Naive thymus-derived CD4-positive, alpha-beta T cell (primary cell): ENCODE results near the gene SLC6A6. TPM values are rescaled to one million over a fixed set of nuclear protein-coding genes. Genes with fewer than 3 reads are reported as not detected.
A peak's percentile ranks its signal among the peaks of the same experiment; 100 is the strongest.
"Not testable (repeated sequence)": the region's sequence is repeated elsewhere in the genome, so short reads cannot be mapped to it uniquely, and the experiment has no call there.

Experiments
- ATAC-seq: fragments of 150-1000 bp; cut with Tn5 transposase; 2 replicates; pipeline ENCODE4 v1.10.0; 2021; ENCODE audit warnings: mild to moderate bottlenecking, moderate library complexity
- CTCF ChIA-PET: fragments of 350-600 bp; sonication (Branson Sonifier 250); formaldehyde crosslinking; loops from one replicate; lab custom pipeline; 2021; ENCODE audit warnings: antibody characterized with exemption; lab: Charles Lee
- POLR2A ChIA-PET: fragments of 350-600 bp; sonication (Branson Sonifier 250); formaldehyde crosslinking; loops from one replicate; lab custom pipeline; 2021; ENCODE audit warnings: antibody characterized with exemption, inconsistent platforms; lab: Charles Lee
- DNase-seq, 9 donors: peaks; one replicate each; pipeline versions ENCODE4 v3.0.0 to v3.0.0-alpha.2; 2020 to 2022; ENCODE audit warnings: mixed read lengths in 1 of 9
- H3K27ac ChIP-seq: one replicate; pipeline ENCODE4 v1.7.0; 2013; ENCODE audit warnings: mild to moderate bottlenecking, low read depth, low read length, moderate library complexity
- H3K27me3 ChIP-seq, 2 donors: one replicate each; pipeline ENCODE4 v1.7.0; 2013; ENCODE audit warnings: low read length in 2 of 2, mild to moderate bottlenecking in 2 of 2, moderate library complexity in 2 of 2; ENCODE audit not compliant: control insufficient read depth in 2 of 2, insufficient read depth in 2 of 2
- H3K36me3 ChIP-seq, 3 experiments: 1 replicate in 2 of 3; 2 replicates in 1 of 3; pipeline ENCODE4 v1.7.0; 2013; ENCODE audit warnings: low read length in 3 of 3, mild to moderate bottlenecking in 3 of 3, moderate library complexity in 1 of 3; ENCODE audit not compliant: insufficient read depth in 3 of 3, control insufficient read depth in 2 of 3
- H3K4me1 ChIP-seq, 2 donors: one replicate each; pipeline ENCODE4 v1.7.0; 2013; ENCODE audit warnings: low read length in 2 of 2, mild to moderate bottlenecking in 2 of 2, moderate library complexity in 1 of 2; ENCODE audit not compliant: control insufficient read depth in 2 of 2, insufficient read depth in 2 of 2
- H3K4me3 ChIP-seq: 2 replicates; pipeline ENCODE4 v1.7.0; 2013; ENCODE audit warnings: mild to moderate bottlenecking, low read length
- H3K9me3 ChIP-seq, 3 experiments: 1 replicate in 2 of 3; 2 replicates in 1 of 3; pipeline ENCODE4 v1.7.0; 2013; ENCODE audit warnings: low read length in 3 of 3; ENCODE audit not compliant: control insufficient read depth in 2 of 3
- H3K27ac Mint-ChIP-seq, 9 donors: one replicate each; pipeline ENCODE4 v1.8.0; 2020 to 2022; ENCODE audit warnings: mixed read lengths in 9 of 9, mild to moderate bottlenecking in 8 of 9, moderate library complexity in 5 of 9, inconsistent platforms in 2 of 9
- H3K27me3 Mint-ChIP-seq, 5 donors: one replicate each; pipeline ENCODE4 v1.8.0; 2021 to 2022; ENCODE audit warnings: mixed read lengths in 5 of 5, mild to moderate bottlenecking in 1 of 5
- H3K36me3 Mint-ChIP-seq, 5 donors: one replicate each; pipeline ENCODE4 v1.8.0; 2020 to 2022; ENCODE audit warnings: mixed read lengths in 5 of 5, mild to moderate bottlenecking in 3 of 5, inconsistent platforms in 1 of 5
- H3K4me1 Mint-ChIP-seq, 7 donors: one replicate each; pipeline ENCODE4 v1.8.0; 2020 to 2022; ENCODE audit warnings: mixed read lengths in 7 of 7, mild to moderate bottlenecking in 3 of 7, inconsistent platforms in 1 of 7
- H3K4me3 Mint-ChIP-seq, 10 donors: one replicate each; pipeline ENCODE4 v1.8.0; 2020 to 2022; ENCODE audit warnings: mild to moderate bottlenecking in 10 of 10, mixed read lengths in 10 of 10, moderate library complexity in 6 of 10, inconsistent platforms in 2 of 10
- H3K9me3 Mint-ChIP-seq, 11 donors: one replicate each; pipeline ENCODE4 v1.8.0; 2020 to 2022; ENCODE audit warnings: mixed read lengths in 11 of 11, mild to moderate bottlenecking in 4 of 11, inconsistent platforms in 1 of 11, moderate library complexity in 1 of 11
- intact Hi-C, 2 donors: fragments of 100-400 bp; cut with micrococcal nuclease; formaldehyde crosslinking; loops; one replicate each; pipeline ENCODE4 v1.15.1; 2023
- polyA plus RNA-seq, 2 donors: library from polyadenylated mRNA; unstranded; fragments of 300-500 nt; fragmentation: Illumina TruSeq; gene quantifications; one replicate each; pipeline ENCODE4 v1.2.3, GENCODE V29; 2021
- total RNA-seq, 6 experiments: library from RNA in 5 of 6; stranded (reverse) in 5 of 6; gene quantifications; 1 replicate in 5 of 6; 2 replicates in 1 of 6; pipeline ENCODE4 v1.2.3 and lab custom pipeline; 2021 to 2026

Gene SLC6A6
- total and polyA plus RNA-seq, 7 experiments from 2014 or later = 3.0 to 87.5 (median 35.2) TPM

GRCh38 chr3:14434126-14434497 is 31.7 kb downstream of the SLC6A6 start:
- Histone ChIP-seq H3K27ac (no peak overlapping the region), H3K4me1 (peaks cover 42 to 62% of the 10 kb centered on the region in 2 donors), H3K27me3 (no peaks in the 10 kb centered on the region), H3K9me3 (no peaks in the 10 kb centered on the region), H3K36me3 (no peaks in the 10 kb centered on the region), H3K4me3 (no peak overlapping the region)
- Mint-ChIP-seq H3K4me1 (peaks cover 45 to 71% (median 62%) of the 10 kb centered on the region in 7 donors), H3K27me3 (no peaks in the 10 kb centered on the region), H3K36me3 (peaks cover 0 to 2% (median 0%) of the 10 kb centered on the region in 5 donors), H3K9me3 (peaks cover 0 to 3% (median 0%) of the 10 kb centered on the region in 11 donors), H3K4me3 (peak overlapping the region in 3 of 10 donors; percentile 39 to 63 (median 47)), H3K27ac (peak overlapping the region; percentile 54 to 99 (median 73))
- CTCF ChIA-PET = interaction anchor here (0.6 to 1.2 kb wide), 3 partner anchors 28 to 34 kb away, joined by 3 to 6 read pairs (median 4); partner anchors contain the start of gene SLC6A6
- intact Hi-C loops = loop anchor here (5.0 to 10.0 kb wide), 2 partner anchors 539 to 1422 kb away; no protein-coding TSS in a partner anchor
- ATAC-seq (no peak), DNase-seq (no peak)
- POLR2A ChIA-PET = interaction anchor here (3.0 kb wide), 1 partner anchor 32 kb away, joined by 23 read pairs; the partner anchor contains the start of gene SLC6A6

GRCh38 chr3:14434498-14435151 is 32.2 kb downstream of the SLC6A6 start:
- Mint-ChIP-seq H3K9me3 (peaks cover 0 to 3% (median 0%) of the 10 kb centered on the region in 11 donors), H3K4me3 (peak overlapping the region in 3 of 10 donors; percentile 39 to 63 (median 44)), H3K27me3 (no peaks in the 10 kb centered on the region), H3K36me3 (peaks cover 0 to 2% (median 0%) of the 10 kb centered on the region in 5 donors), H3K27ac (peak overlapping the region; percentile 33 to 99 (median 71)), H3K4me1 (peaks cover 45 to 70% (median 62%) of the 10 kb centered on the region in 7 donors)
- DNase-seq = no peak
- H3K27me3 ChIP-seq = no peaks in the 10 kb centered on the region
- POLR2A ChIA-PET = no interaction called here
- CTCF ChIA-PET = interaction anchor here (0.7 kb wide), 1 partner anchor 28 kb away, joined by 3 read pairs; no protein-coding TSS in a partner anchor
- no peaks in the 10 kb centered on the region for H3K9me3 ChIP-seq
- no peak overlapping the region for H3K4me3 ChIP-seq
- no peak overlapping the region for H3K27ac ChIP-seq
- intact Hi-C loops = loop anchor here (5.0 to 10.0 kb wide), 2 partner anchors 540 to 1422 kb away; no protein-coding TSS in a partner anchor
- H3K4me1 ChIP-seq = peaks cover 37 to 57% of the 10 kb centered on the region in 2 donors
- no peak for ATAC-seq
- no peaks in the 10 kb centered on the region for H3K36me3 ChIP-seq

- Histone ChIP-seq H3K4me3 (no peak overlapping the region), H3K36me3 (no peaks in the 10 kb centered on the region), H3K9me3 (no peaks in the 10 kb centered on the region), H3K27ac (no peak overlapping the region), H3K4me1 (peaks cover 29 to 49% of the 10 kb centered on the region in 2 donors), H3K27me3 (no peaks in the 10 kb centered on the region)
- Mint-ChIP-seq H3K4me3 (no peak overlapping the region), H3K27me3 (no peaks in the 10 kb centered on the region), H3K9me3 (peaks cover 0 to 3% (median 0%) of the 10 kb centered on the region in 11 donors), H3K36me3 (peaks cover 0 to 2% (median 0%) of the 10 kb centered on the region in 5 donors), H3K27ac (peak overlapping the region in 6 of 9 donors; percentile 26 to 99 (median 62)), H3K4me1 (peaks cover 45 to 65% (median 60%) of the 10 kb centered on the region in 7 donors)
- ChIA-PET CTCF (no interaction called here), POLR2A (interaction anchor here (1.4 kb wide), 1 partner anchor 8 kb away, joined by 4 read pairs; no protein-coding TSS in a partner anchor)
- intact Hi-C loops = loop anchor here in 1 of 2 donors (10.0 kb wide), 1 partner anchor 541 kb away; no protein-coding TSS in a partner anchor
- ATAC-seq = no peak
- no peak for DNase-seq
Measured at GRCh38 chr3:14435175-14436014, 33.0 kb downstream of the SLC6A6 start.

GRCh38 chr3:14436954-14437281 is 34.5 kb downstream of the SLC6A6 start:
- no peaks in the 10 kb centered on the region for H3K27me3 Mint-ChIP-seq
- CTCF ChIA-PET = no interaction called here
- DNase-seq (no peak), ATAC-seq (no peak)
- intact Hi-C loops = loop anchor here in 1 of 2 donors (10.0 kb wide), 1 partner anchor 542 kb away; no protein-coding TSS in a partner anchor
- H3K4me3 ChIP-seq = no peak overlapping the region
- peaks cover 31 to 50% (median 46%) of the 10 kb centered on the region in 7 donors for H3K4me1 Mint-ChIP-seq
- no peaks in the 10 kb centered on the region for H3K27me3 ChIP-seq
- H3K9me3 Mint-ChIP-seq = no peaks in the 10 kb centered on the region
- peaks cover 14 to 35% of the 10 kb centered on the region in 2 donors for H3K4me1 ChIP-seq
- H3K9me3 ChIP-seq = no peaks in the 10 kb centered on the region
- no peaks in the 10 kb centered on the region for H3K36me3 ChIP-seq
- POLR2A ChIA-PET = interaction anchor here (1.4 kb wide), 1 partner anchor 10 kb away, joined by 4 read pairs; no protein-coding TSS in a partner anchor
- no peak overlapping the region for H3K4me3 Mint-ChIP-seq
- peaks cover 0 to 2% (median 0%) of the 10 kb centered on the region in 5 donors for H3K36me3 Mint-ChIP-seq
- H3K27ac Mint-ChIP-seq = peak overlapping the region in 1 of 9 donors; percentile 13
- H3K27ac ChIP-seq = no peak overlapping the region

- H3K4me1 Mint-ChIP-seq = peaks cover 26 to 43% (median 41%) of the 10 kb centered on the region in 7 donors
- CTCF ChIA-PET, H3K9me3 Mint-ChIP-seq, H3K27ac ChIP-seq, H3K27me3 ChIP-seq, POLR2A ChIA-PET, H3K27ac Mint-ChIP-seq, H3K36me3 ChIP-seq, H3K36me3 Mint-ChIP-seq, H3K9me3 ChIP-seq, H3K4me3 Mint-ChIP-seq, H3K27me3 Mint-ChIP-seq, H3K4me3 ChIP-seq, DNase-seq, ATAC-seq: not testable (repeated sequence)
- peaks cover 6 to 31% of the 10 kb centered on the region in 2 donors for H3K4me1 ChIP-seq
- intact Hi-C loops = loop anchor here in 1 of 2 donors (10.0 kb wide), 1 partner anchor 543 kb away; no protein-coding TSS in a partner anchor
Measured at GRCh38 chr3:14437705-14438104, 35.3 kb downstream of the SLC6A6 start.

GRCh38 chr3:14438262-14438661 is 35.9 kb downstream of the SLC6A6 start:
- peaks cover under 1 to 25% of the 10 kb centered on the region in 2 donors for H3K4me1 ChIP-seq
- H3K9me3 ChIP-seq = no peaks in the 10 kb centered on the region
- ChIA-PET POLR2A (no interaction called here), CTCF (no interaction called here)
- no peak overlapping the region for H3K27ac Mint-ChIP-seq
- H3K4me3 ChIP-seq = no peak overlapping the region
- peaks cover 24 to 38% (median 35%) of the 10 kb centered on the region in 7 donors for H3K4me1 Mint-ChIP-seq
- H3K36me3 Mint-ChIP-seq = peaks cover 0 to 2% (median 0%) of the 10 kb centered on the region in 5 donors
- DNase-seq (no peak), ATAC-seq (no peak)
- no peak overlapping the region for H3K4me3 Mint-ChIP-seq
- intact Hi-C loops = loop anchor here in 1 of 2 donors (10.0 kb wide), 1 partner anchor 543 kb away; no protein-coding TSS in a partner anchor
- no peaks in the 10 kb centered on the region for H3K27me3 ChIP-seq
- no peaks in the 10 kb centered on the region for H3K9me3 Mint-ChIP-seq
- no peak overlapping the region for H3K27ac ChIP-seq
- peaks cover 0 to 3% (median 0%) of the 10 kb centered on the region in 3 experiments for H3K36me3 ChIP-seq
- H3K27me3 Mint-ChIP-seq = no peaks in the 10 kb centered on the region
